Lower lobe of right lung (tissue), 2 donors: ENCODE results near the gene QRICH1. TPM values are rescaled to one million over a fixed set of nuclear protein-coding genes. Genes with fewer than 3 reads are reported as not detected.

Experiments used
- ATAC-seq, 2 donors: fragments of 200-7000 bp; cut with Tn5 transposase; one replicate each; pipeline ENCODE4 v1.9.1; 2020 to 2022; ENCODE audit warnings: mild to moderate bottlenecking in 2 of 2, moderate library complexity in 2 of 2
- DNase-seq: peaks from one replicate; pipeline ENCODE4 v3.0.0-alpha.2; 2020
- H3K27ac ChIP-seq: fragments of 200-600 bp; one replicate; pipeline ENCODE4 v1.8.0; 2022
- H3K27me3 ChIP-seq: fragments of 200-600 bp; one replicate; pipeline ENCODE4 v1.8.0; 2022; ENCODE audit warnings: low read depth
- H3K36me3 ChIP-seq: fragments of 200-600 bp; one replicate; pipeline ENCODE4 v1.8.0; 2022; ENCODE audit warnings: mild to moderate bottlenecking
- H3K4me1 ChIP-seq: fragments of 200-600 bp; one replicate; pipeline ENCODE4 v1.8.0; 2022
- H3K4me3 ChIP-seq: fragments of 200-600 bp; one replicate; pipeline ENCODE4 v1.8.0; 2022; ENCODE audit warnings: mild to moderate bottlenecking
- H3K9me3 ChIP-seq: fragments of 200-600 bp; one replicate; pipeline ENCODE4 v1.8.0; 2022
- intact Hi-C: fragments of 100-400 bp; cut with DNase I; formaldehyde crosslinking; loops from one replicate; pipeline ENCODE4 v1.11.0; 2022
- total RNA-seq: library from RNA; stranded (reverse); fragmentation: NEBNext Ultra II Directional; extraction: Animal tissue kit (Norgen Biotek cat#: 25700); gene quantifications from one replicate; pipeline ENCODE4 v1.2.1, GENCODE V29; 2021
- TF ChIP-seq, protein P1 (sequence below): fragments of 200-600 bp; IDR thresholded peaks from one replicate; pipeline ENCODE4 v1.8.0; 2022; ENCODE audit warnings: antibody characterized with exemption, mild to moderate bottlenecking
- donor health status: DM: no; HTN: yes; CAD: no; lungs with severe emphysema.

The QRICH1 gene
- total RNA-seq, 1 donor from 2014 or later, result 85.4 TPM

DNA sequence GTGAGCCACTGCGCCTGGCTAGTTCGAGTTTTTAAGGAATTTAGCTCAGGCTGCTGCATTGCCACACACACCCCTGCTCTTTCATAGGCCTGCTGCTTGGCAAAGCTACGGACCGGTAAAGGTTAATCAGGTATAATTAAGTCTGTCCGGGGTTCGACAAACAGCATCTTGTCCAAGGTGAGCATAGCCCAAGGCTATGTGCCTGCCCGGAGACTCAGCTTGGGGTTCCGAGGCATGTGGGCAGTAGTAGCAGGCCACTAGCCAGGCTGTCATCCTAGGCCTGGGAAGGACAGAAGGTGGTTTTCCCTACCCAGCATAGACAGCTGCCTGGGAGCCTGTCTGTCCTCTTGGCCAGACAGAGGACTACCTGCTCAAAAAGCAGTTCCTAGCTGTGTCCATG is 97.2 kb downstream of the QRICH1 start:
- H3K4me1 ChIP-seq, result peaks cover 6% of the 10 kb centered on the region
- TF ChIP-seq, protein P1, sequence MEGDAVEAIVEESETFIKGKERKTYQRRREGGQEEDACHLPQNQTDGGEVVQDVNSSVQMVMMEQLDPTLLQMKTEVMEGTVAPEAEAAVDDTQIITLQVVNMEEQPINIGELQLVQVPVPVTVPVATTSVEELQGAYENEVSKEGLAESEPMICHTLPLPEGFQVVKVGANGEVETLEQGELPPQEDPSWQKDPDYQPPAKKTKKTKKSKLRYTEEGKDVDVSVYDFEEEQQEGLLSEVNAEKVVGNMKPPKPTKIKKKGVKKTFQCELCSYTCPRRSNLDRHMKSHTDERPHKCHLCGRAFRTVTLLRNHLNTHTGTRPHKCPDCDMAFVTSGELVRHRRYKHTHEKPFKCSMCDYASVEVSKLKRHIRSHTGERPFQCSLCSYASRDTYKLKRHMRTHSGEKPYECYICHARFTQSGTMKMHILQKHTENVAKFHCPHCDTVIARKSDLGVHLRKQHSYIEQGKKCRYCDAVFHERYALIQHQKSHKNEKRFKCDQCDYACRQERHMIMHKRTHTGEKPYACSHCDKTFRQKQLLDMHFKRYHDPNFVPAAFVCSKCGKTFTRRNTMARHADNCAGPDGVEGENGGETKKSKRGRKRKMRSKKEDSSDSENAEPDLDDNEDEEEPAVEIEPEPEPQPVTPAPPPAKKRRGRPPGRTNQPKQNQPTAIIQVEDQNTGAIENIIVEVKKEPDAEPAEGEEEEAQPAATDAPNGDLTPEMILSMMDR, result no peak
- ATAC-seq, result no peak
- H3K36me3 ChIP-seq, result peaks cover 22% of the 10 kb centered on the region
- H3K27me3 ChIP-seq, result no peaks in the 10 kb centered on the region
- intact Hi-C loops, result no loop called here
- no peaks in the 10 kb centered on the region for H3K9me3 ChIP-seq
- no peak for DNase-seq
- no peak overlapping the region for H3K4me3 ChIP-seq
- no peak overlapping the region for H3K27ac ChIP-seq

DNA sequence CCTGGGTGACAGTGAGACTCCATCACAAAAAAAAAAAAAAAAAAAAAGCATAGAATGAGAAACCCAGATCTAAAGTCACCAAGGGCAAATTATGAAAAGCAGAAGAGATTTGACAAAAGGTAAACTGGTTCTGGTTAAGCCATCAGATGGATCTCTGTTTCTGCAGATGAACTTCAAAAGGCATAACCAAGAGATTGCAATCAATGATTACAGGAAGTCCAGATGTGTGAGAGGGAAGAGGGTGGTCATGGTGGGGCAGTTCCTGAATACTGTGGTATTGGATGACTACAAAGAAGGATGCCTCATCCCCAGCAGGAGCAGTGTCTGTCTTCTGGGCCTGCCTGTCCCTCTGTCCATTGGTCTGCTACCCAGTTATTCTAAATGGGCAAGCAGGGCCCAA is 100.0 kb downstream of the QRICH1 start:
- DNase-seq, result no peak
- Histone ChIP-seq H3K27ac (no peak overlapping the region), H3K4me3 (no peak overlapping the region), H3K36me3 (peaks cover 22% of the 10 kb centered on the region), H3K27me3 (no peaks in the 10 kb centered on the region), H3K4me1 (peaks cover 24% of the 10 kb centered on the region), H3K9me3 (no peaks in the 10 kb centered on the region)
- TF ChIP-seq, protein P1, result no peak
- no peak for ATAC-seq
- intact Hi-C loops, result no loop called here

DNA sequence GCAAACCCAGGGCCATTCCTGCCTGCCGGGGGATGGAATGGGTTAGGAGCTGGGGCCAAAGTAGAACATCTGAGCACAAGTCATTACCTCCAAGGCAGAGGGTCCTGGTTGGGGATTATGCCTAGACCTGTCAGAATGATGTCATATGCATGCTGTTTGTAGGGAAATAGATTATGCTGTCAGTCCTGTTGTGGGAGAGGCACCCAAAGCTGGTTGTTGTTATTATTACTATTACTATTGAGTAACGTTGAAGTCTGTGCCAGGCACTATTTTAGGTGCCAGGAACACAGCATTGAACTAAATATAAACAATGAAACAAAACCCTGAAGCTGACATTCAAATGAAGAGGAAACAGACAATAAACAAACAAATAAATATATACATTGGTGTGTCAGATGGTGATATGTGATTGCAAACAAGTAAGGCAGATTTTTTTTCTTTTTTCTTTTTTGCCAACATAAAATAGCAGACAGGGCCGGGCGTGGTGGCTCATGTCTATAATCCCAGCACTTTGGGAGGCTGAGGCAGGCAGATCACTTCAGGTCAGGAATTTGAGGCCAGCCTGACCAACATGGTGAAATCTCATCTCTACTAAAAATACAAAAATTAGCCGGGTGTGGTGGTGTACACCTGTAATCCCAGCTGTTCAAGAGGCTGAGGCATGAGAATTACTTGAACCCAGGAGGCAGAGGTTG is 101.9 kb downstream of the QRICH1 start:
- ATAC-seq, result no peak
- TF ChIP-seq, protein P1, result no peak
- H3K27ac ChIP-seq, result peak overlapping the region; percentile 88
- H3K27me3 ChIP-seq, result no peaks in the 10 kb centered on the region
- intact Hi-C loops, result no loop called here
- peaks cover 16% of the 10 kb centered on the region for H3K36me3 ChIP-seq
- peaks cover 29% of the 10 kb centered on the region for H3K4me1 ChIP-seq
- no peak for DNase-seq
- H3K4me3 ChIP-seq, result peak overlapping the region; percentile 83
- H3K9me3 ChIP-seq, result no peaks in the 10 kb centered on the region

DNA sequence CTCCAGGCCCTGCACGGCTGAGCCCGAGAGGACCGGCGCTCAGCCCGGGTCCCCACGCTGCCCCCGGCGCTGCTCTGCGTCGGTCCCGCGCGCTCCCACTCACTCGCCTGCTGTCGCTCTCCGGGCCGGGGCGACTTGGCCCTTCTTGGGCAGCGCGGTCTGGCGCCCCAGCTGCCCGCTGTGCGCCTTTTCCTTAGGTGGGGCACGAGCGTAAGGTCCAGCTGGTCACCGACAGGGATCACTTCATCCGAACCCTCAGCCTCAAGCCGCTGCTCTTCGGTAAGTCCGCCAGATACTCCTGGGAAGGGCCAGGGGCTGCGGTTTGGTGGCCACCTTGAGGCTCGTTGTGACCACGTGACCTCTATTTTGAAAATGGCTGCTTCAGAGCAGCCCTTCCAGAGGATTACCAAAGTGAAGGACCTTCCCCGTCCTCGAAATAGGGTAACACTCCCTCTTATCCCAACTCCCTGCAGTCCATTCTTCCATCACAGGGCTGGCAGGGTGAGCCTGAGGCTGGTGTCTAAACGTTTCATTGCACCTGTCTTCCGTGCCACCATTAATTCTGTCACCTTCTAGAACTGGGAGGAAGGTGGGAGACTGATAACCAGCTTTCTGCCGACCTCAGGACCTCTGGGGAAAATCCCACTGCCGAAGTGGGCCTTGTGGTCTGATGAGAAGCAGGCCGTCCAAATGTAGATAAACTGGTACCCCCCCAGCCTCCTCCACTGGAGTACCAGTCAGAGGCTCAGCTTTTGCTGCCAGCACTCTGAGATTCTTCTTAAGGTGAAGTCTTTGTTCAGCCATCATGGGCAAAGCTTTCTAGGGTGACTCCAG is 103.0 kb downstream of the QRICH1 start:
- Histone ChIP-seq H3K4me1 (peaks cover 29% of the 10 kb centered on the region), H3K27me3 (no peaks in the 10 kb centered on the region), H3K4me3 (peak overlapping the region; percentile 83), H3K9me3 (no peaks in the 10 kb centered on the region), H3K36me3 (peaks cover 12% of the 10 kb centered on the region), H3K27ac (peak overlapping the region; percentile 88)
- DNase-seq, result no peak
- TF ChIP-seq, protein P1, result no peak
- intact Hi-C loops, result no loop called here
- peak; percentile 36 to 47 for ATAC-seq

DNA sequence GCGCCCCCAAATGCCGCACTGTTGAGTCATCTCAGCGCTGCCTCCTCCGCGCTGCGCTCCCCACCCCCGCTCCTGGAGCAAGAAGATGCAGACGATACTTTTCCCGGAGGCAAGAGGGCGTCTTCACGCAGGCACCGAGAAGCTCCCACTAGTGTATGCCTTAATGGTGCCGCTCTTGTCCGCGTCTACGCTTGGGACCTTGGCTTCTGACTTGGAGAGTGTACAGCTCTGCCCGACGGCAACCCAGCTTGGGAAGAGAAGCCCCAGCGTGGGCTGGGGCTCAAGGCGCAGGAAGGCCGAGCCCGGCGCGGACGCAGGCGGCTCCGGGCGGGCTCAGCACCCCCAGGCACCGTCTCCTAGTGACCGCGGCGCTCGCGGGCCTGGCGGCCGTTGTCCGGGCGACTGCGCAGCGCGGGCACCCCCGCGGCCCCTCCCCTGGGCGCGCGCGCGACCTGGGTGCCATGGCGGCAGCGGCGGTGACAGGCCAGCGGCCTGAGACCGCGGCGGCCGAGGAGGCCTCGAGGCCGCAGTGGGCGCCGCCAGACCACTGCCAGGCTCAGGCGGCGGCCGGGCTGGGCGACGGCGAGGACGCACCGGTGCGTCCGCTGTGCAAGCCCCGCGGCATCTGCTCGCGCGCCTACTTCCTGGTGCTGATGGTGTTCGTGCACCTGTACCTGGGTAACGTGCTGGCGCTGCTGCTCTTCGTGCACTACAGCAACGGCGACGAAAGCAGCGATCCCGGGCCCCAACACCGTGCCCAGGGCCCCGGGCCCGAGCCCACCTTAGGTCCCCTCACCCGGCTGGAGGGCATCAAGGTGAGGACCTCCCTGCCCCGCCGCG is 103.9 kb downstream of the QRICH1 start, which contains the start of gene P4HTM:
P4HTM (plus strand) TSS at position 446 of the 840 bp plus-strand sequence; CDS start at position 462, 16 bp downstream.
- ATAC-seq, result peak; percentile 92 to 95
- TF ChIP-seq, protein P1, result peak; percentile 47
- Histone ChIP-seq H3K27ac (peak within 1 kb of the TSS; percentile 88), H3K27me3 (no peaks in the 10 kb centered on the region), H3K4me1 (peaks cover 29% of the 10 kb centered on the region), H3K36me3 (peaks cover 12% of the 10 kb centered on the region), H3K4me3 (peak within 1 kb of the TSS; percentile 83), H3K9me3 (no peaks in the 10 kb centered on the region)
- intact Hi-C loops, result no loop called here
- peak; percentile 86 for DNase-seq
